Gastroesophageal sphincter (tissue), 4 donors: ENCODE measurements around the gene F2. TPM values are rescaled to one million over a fixed set of nuclear protein-coding genes. Genes with fewer than 3 reads are reported as not detected.

Source experiments
- ATAC-seq: fragments of 150-250 bp; one replicate; pipeline ENCODE4 v1.9.1; 2016; ENCODE audit warnings: mild to moderate bottlenecking, moderate library complexity
- H3K27ac ChIP-seq, 4 donors: fragments of 200-600 bp; sonication (generic) in 3 of 4; 1 replicate in 3 of 4; 2 replicates in 1 of 4; pipeline ENCODE4 v1.5.1; 2016 to 2019
- H3K27me3 ChIP-seq: fragments of 200-600 bp; sonication (generic); one replicate; pipeline ENCODE4 v1.5.1; 2019
- H3K36me3 ChIP-seq, 2 donors: fragments of 200-600 bp; sonication (generic); one replicate each; pipeline ENCODE4 v1.5.1; 2019; ENCODE audit warnings: control low read depth in 1 of 2
- H3K4me1 ChIP-seq, 3 donors: fragments of 200-600 bp; sonication (generic); 1 replicate in 2 of 3; 2 replicates in 1 of 3; pipeline ENCODE4 v1.5.1; 2016 to 2019; ENCODE audit warnings: control low read depth in 2 of 3
- H3K4me3 ChIP-seq, 2 donors: fragments of 200-600 bp; sonication (generic); one replicate each; pipeline ENCODE4 v1.5.1; 2019; ENCODE audit warnings: mild to moderate bottlenecking in 1 of 2, moderate library complexity in 1 of 2
- H3K9me3 ChIP-seq, 3 donors: fragments of 200-600 bp; sonication (generic); one replicate each; pipeline ENCODE4 v1.5.1; 2017 to 2019; ENCODE audit warnings: control low read depth in 2 of 3
- CTCF ChIP-seq, 4 experiments: fragments of 200-600 bp in 2 of 4; fragments of 450-650 bp in 2 of 4; sonication (generic) in 1 of 4; IDR thresholded peaks; one replicate each; pipeline ENCODE4 v1.5.1; 2017 to 2019; ENCODE audit warnings: antibody characterized with exemption in 4 of 4, mild to moderate bottlenecking in 2 of 4, moderate library complexity in 2 of 4
- EP300 ChIP-seq: sonication (generic); formaldehyde crosslinking; IDR thresholded peaks from one replicate; pipeline ENCODE4 v1.6.1; 2017; ENCODE audit warnings: antibody characterized with exemption, mild to moderate bottlenecking
- POLR2A ChIP-seq, 2 donors: fragments of 450-650 bp; IDR thresholded peaks; one replicate each; pipeline ENCODE4 v1.6.1; 2017; ENCODE audit warnings: antibody characterized with exemption in 2 of 2, mild to moderate bottlenecking in 2 of 2, moderate library complexity in 1 of 2
- POLR2AphosphoS5 ChIP-seq: sonication (generic); formaldehyde crosslinking; IDR thresholded peaks from one replicate; pipeline ENCODE4 v1.6.1; 2017; ENCODE audit warnings: antibody characterized with exemption
- WGBS, 2 donors: methylation state at CpG; one replicate each; pipeline ENCODE4 v1.1.5; 2018; ENCODE audit warnings: low coverage in 1 of 2; 5-methylcytosine and 5-hydroxymethylcytosine counted together
- total RNA-seq, 4 donors: library from RNA; depleted of rRNA; stranded (reverse); fragments of >200 nt; gene quantifications; one replicate each; pipeline ENCODE4 v1.1.0, GENCODE V29; 2016

F2 gene
- total RNA-seq, 4 donors from 2014 or later = 0.62 to 3.6 TPM; not detected in 2

- TF ChIP-seq POLR2A (IDR thresholded peaks at IDR 0.05) (no peak), POLR2AphosphoS5 (no peak), EP300 (no peak), CTCF (IDR thresholded peaks at IDR 0.05) (no peak)
- Histone ChIP-seq H3K4me1 (peaks cover 0 to 49% (median 33%) of the 10 kb centered on the region in 3 donors), H3K27ac (peak overlapping the region in 3 of 4 donors; percentile 48 to 62 (median 50)), H3K9me3 (no peaks in the 10 kb centered on the region), H3K4me3 (no peak overlapping the region), H3K36me3 (peaks cover 0 to 85% of the 10 kb centered on the region in 2 donors), H3K27me3 (no peaks in the 10 kb centered on the region)
- WGBS, 2 donors = 52% methylated on average over 2 of the region's 2 CpGs; no CpG with 5 or more reads in 1 of the 2 donors
- ATAC-seq = peak; percentile 60
These were observed 25.4 kb upstream of the F2 start for GRCh38 chr11:46693597-46694012.

- WGBS, 2 donors = 100% methylated on average over 1 of the region's 6 CpGs; no CpG with 5 or more reads in 1 of the 2 donors
- Histone ChIP-seq H3K4me1 (peaks cover 0 to 54% (median 37%) of the 10 kb centered on the region in 3 donors), H3K36me3 (peaks cover 0 to 80% of the 10 kb centered on the region in 2 donors), H3K27me3 (no peaks in the 10 kb centered on the region), H3K4me3 (no peak overlapping the region), H3K27ac (peak overlapping the region in 3 of 4 donors; percentile 48 to 62 (median 50)), H3K9me3 (no peaks in the 10 kb centered on the region)
- ATAC-seq = peak; percentile 14
- TF ChIP-seq POLR2AphosphoS5 = no peak
- no peak for TF ChIP-seq POLR2A (IDR thresholded peaks at IDR 0.05)
- TF ChIP-seq CTCF (IDR thresholded peaks at IDR 0.05) = no peak
- TF ChIP-seq EP300 = no peak
These were observed 24.9 kb upstream of the F2 start for GRCh38 chr11:46694072-46694471.

GRCh38 chr11:46694607-46695006 lies 24.4 kb upstream of the F2 start:
- Histone ChIP-seq H3K36me3 (peaks cover 0 to 75% of the 10 kb centered on the region in 2 donors), H3K27me3 (no peaks in the 10 kb centered on the region), H3K4me1 (peaks cover 0 to 59% (median 42%) of the 10 kb centered on the region in 3 donors), H3K4me3 (no peak overlapping the region), H3K27ac (peak overlapping the region in 3 of 4 donors; percentile 48 to 62 (median 50)), H3K9me3 (no peaks in the 10 kb centered on the region)
- TF ChIP-seq CTCF (IDR thresholded peaks at IDR 0.05) (no peak), POLR2A (IDR thresholded peaks at IDR 0.05) (no peak), EP300 (no peak), POLR2AphosphoS5 (no peak)
- WGBS, 2 donors = 68% methylated on average over 3 of the region's 7 CpGs; no CpG with 5 or more reads in 1 of the 2 donors
- ATAC-seq = no peak

DNA sequence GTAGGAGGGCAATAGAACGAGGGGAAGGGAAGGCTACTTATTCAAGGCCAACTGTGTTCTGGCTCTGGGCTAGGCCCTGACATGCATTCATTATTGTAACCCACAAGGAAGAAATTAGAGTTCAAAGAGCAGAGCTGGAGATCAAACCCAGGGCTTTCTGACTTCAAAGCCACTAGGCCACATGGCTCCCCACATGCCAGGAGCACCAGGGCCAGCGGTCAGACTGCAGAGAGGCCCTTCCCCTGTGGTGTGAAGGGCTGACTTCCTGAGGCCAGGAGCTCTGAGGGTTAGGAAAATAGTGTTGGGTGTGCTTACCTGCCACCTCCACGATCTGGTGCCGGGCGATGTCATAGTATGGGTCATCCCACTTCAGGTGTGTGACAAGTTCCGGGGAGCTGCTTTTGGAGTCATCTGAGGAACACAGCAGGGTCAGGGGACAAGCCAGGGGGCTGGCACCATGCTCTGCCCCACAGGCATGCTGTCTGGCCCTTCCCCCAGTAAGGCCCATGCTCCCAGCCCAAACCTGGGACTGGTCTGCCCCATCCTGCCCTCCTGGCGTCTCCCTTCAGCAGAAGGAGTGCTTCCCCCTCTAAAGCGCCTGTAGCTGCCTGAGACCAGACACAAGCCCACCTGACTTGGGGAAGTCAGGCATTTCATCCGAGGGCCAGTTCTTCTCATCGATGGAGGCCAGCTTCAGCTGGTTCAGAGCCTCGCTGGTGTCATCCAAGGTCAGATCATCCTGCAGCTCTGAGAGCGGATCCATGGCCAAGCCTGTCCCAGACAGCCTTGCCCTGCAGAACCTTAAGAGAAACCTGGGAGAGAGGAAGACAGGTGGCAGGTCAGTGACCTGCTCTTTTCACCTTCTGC lies 23.4 kb upstream of the F2 start:
- Histone ChIP-seq H3K27ac (peak overlapping the region in 3 of 4 donors; percentile 48 to 53 (median 50)), H3K4me3 (no peak overlapping the region), H3K4me1 (peaks cover 0 to 64% (median 42%) of the 10 kb centered on the region in 3 donors), H3K36me3 (peaks cover 0 to 65% of the 10 kb centered on the region in 2 donors), H3K9me3 (no peaks in the 10 kb centered on the region), H3K27me3 (no peaks in the 10 kb centered on the region)
- TF ChIP-seq CTCF (IDR thresholded peaks at IDR 0.05) = no peak
- TF ChIP-seq EP300 = no peak
- no peak for TF ChIP-seq POLR2AphosphoS5
- TF ChIP-seq POLR2A (IDR thresholded peaks at IDR 0.05) = no peak
- no peak for ATAC-seq
- 83 to 100% methylated on average over 1 to 2 of the region's 12 CpGs for WGBS, 2 donors
